OCI-LY7 (cell line): ENCODE measurements around the gene KDM1B. TPM values are rescaled to one million over a fixed set of nuclear protein-coding genes. Genes with fewer than 3 reads are reported as not detected.
"Not testable (repeated sequence)": the region's sequence is repeated elsewhere in the genome, so short reads cannot be mapped to it uniquely, and the experiment has no call there.

Experiments used
- BruUV-seq: library from RNA; stranded (reverse); fragments of 400-500 nt; replicated peaks from 2 replicates; lab custom pipeline; 2021; lab: Mats Ljungman, UMichigan
- CTCF ChIA-PET: fragments of 300-600 bp; sonication (Branson Sonifier 250); formaldehyde crosslinking; loops from one replicate; lab custom pipeline; 2022; ENCODE audit warnings: antibody characterized with exemption; ENCODE audit not compliant: unreplicated experiment; lab: Charles Lee
- POLR2A ChIA-PET: fragments of 300-600 bp; sonication (Branson Sonifier 250); formaldehyde crosslinking; loops from one replicate; lab custom pipeline; 2022; ENCODE audit warnings: antibody characterized with exemption; lab: Charles Lee
- DNase-seq: peaks from one replicate; pipeline ENCODE4 v3.0.0-alpha.2; 2015; ENCODE audit warnings: low spot score
- H2AFZ ChIP-seq: fragments of 200-600 bp; sonication (generic), shearing (Covaris generic); 2 replicates; pipeline ENCODE4 v1.6.1; 2014; ENCODE audit warnings: mild to moderate bottlenecking, antibody characterized with exemption, low read length, moderate library complexity
- H3K27ac ChIP-seq: fragments of 200-600 bp; sonication (generic); 2 replicates; pipeline ENCODE4 v1.5.1; 2014; ENCODE audit warnings: mixed run types, low read depth, mild to moderate bottlenecking, moderate library complexity, low read length, inconsistent platforms; ENCODE audit not compliant: poor library complexity, severe bottlenecking
- H3K36me3 ChIP-seq: fragments of 200-600 bp; sonication (generic); 2 replicates; pipeline ENCODE4 v1.6.1; 2014; ENCODE audit warnings: mild to moderate bottlenecking, antibody characterized with exemption, low read length, moderate library complexity, mixed read lengths; ENCODE audit not compliant: insufficient read depth
- H3K4me1 ChIP-seq: fragments of 200-600 bp; sonication (generic); 2 replicates; pipeline ENCODE4 v1.5.1; 2014; ENCODE audit warnings: mild to moderate bottlenecking, low read length; ENCODE audit not compliant: insufficient read depth, poor library complexity, severe bottlenecking
- H3K4me2 ChIP-seq: fragments of 200-600 bp; sonication (generic); 2 replicates; pipeline ENCODE4 v1.6.1; 2014; ENCODE audit warnings: mild to moderate bottlenecking, low read length
- H3K4me3 ChIP-seq: fragments of 200-600 bp; sonication (generic); 2 replicates; pipeline ENCODE4 v1.5.1; 2014; ENCODE audit warnings: mild to moderate bottlenecking, low read depth, low read length; ENCODE audit not compliant: poor library complexity, severe bottlenecking
- H3K79me2 ChIP-seq: fragments of 200-600 bp; sonication (generic); 2 replicates; pipeline ENCODE4 v1.6.1; 2016; ENCODE audit warnings: low read depth, mild to moderate bottlenecking, low read length, moderate library complexity, mixed read lengths; ENCODE audit not compliant: insufficient read depth
- H3K9me2 ChIP-seq: fragments of 200-600 bp; sonication (generic); 2 replicates; pipeline ENCODE4 v1.6.1; 2016; ENCODE audit warnings: mild to moderate bottlenecking, low read length, mixed read lengths; ENCODE audit not compliant: insufficient read depth
- H3K9me3 ChIP-seq: fragments of 200-600 bp; sonication (generic); 2 replicates; pipeline ENCODE4 v1.6.1; 2014; ENCODE audit warnings: mild to moderate bottlenecking, mixed run types, low read length, mixed read lengths
- H4K20me1 ChIP-seq: fragments of 200-600 bp; sonication (generic); 2 replicates; pipeline ENCODE4 v1.6.1; 2014; ENCODE audit warnings: mild to moderate bottlenecking, antibody characterized with exemption, low read length, moderate library complexity, mixed read lengths; ENCODE audit not compliant: insufficient read depth
- EZH2phosphoT487 ChIP-seq: fragments of 200-600 bp; sonication (generic); IDR thresholded peaks from 2 replicates; pipeline ENCODE4 v1.6.1; 2018; ENCODE audit warnings: low read depth, borderline replicate concordance, mild to moderate bottlenecking, mixed run types, antibody characterized with exemption, low read length, moderate library complexity, mixed read lengths
- intact Hi-C: fragments of 100-400 bp; cut with micrococcal nuclease; formaldehyde crosslinking; loops from one replicate; pipeline ENCODE4 v1.10.0; 2022; ENCODE audit not compliant: unreplicated experiment
- total RNA-seq, 2 experiments: library from RNA; depleted of rRNA in 1 of 2; stranded (reverse); fragments of >200 nt in 1 of 2; shearing (Covaris generic) in 1 of 2; gene quantifications; 2 replicates each; pipeline ENCODE4 v1.2.3, GENCODE V29; 2014 to 2022
- TF ChIP-seq, protein P1 (sequence below): fragments of 200-600 bp; sonication (generic); conservative IDR thresholded peaks from 2 replicates; pipeline ENCODE4 v1.5.1; 2014; ENCODE audit warnings: mild to moderate bottlenecking, antibody characterized with exemption, low read length, moderate library complexity, mixed read lengths

The KDM1B gene
- total RNA-seq, 2 experiments from 2014 or later, result 37.6 to 56.4 TPM

DNA sequence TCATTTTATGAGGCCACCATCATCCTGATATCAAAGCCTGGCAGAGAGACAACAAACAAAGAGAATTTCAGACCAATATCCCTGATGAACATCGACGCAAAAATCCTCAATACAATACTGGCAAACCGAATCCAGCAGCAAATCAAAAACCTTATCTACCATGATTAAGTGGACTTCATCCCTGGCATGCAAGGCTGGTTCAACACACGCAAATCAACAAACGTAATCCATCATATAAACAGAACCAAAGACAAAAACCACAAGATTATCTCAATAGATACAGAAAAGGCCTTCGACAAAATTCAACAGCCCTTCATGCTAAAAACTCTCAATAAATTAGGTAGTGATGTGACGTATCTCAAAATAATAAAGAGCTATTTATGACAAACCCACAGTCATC lies 76.6 kb downstream of the KDM1B start:
- H4K20me1 ChIP-seq, H3K4me1 ChIP-seq, H2AFZ ChIP-seq, intact Hi-C loops, H3K9me3 ChIP-seq, H3K9me2 ChIP-seq, H3K27ac ChIP-seq, H3K4me3 ChIP-seq, DNase-seq, H3K4me2 ChIP-seq, BruUV-seq, CTCF ChIA-PET: not testable (repeated sequence)
- H3K36me3 ChIP-seq, result peaks cover 83% of the 10 kb centered on the region
- peaks cover 47% of the 10 kb centered on the region; the same call in 1 of the 2 replicates for H3K79me2 ChIP-seq
- POLR2A ChIA-PET, result interaction anchor here (0.7 kb wide), 1 partner anchor 11 kb away, joined by 3 read pairs; no protein-coding TSS in a partner anchor

DNA sequence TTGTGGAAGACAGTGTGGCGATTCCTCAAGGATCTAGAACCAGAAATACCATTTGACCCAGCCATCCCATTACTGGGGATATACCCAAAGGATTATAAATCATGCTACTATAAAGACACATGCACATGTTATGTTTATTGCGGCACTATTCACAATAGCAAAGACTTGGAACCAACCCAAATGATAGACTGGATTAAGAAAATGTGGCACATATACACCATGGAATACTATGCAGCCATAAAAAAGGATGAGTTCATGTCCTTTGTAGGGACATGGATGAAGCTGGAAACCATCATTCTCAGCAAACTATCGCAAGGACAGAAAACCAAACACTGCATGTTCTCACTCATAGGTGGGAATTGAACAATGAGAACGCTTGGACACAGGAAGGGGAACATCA lies 78.5 kb downstream of the KDM1B start:
- H3K4me1 ChIP-seq, DNase-seq, H3K4me3 ChIP-seq, H3K9me2 ChIP-seq, CTCF ChIA-PET, H3K4me2 ChIP-seq, BruUV-seq, H3K9me3 ChIP-seq, H4K20me1 ChIP-seq, intact Hi-C loops, H2AFZ ChIP-seq, POLR2A ChIA-PET, H3K27ac ChIP-seq: not testable (repeated sequence)
- Histone ChIP-seq H3K36me3 (peaks cover 84% of the 10 kb centered on the region), H3K79me2 (peaks cover 55% of the 10 kb centered on the region; the same call in 1 of the 2 replicates)

DNA sequence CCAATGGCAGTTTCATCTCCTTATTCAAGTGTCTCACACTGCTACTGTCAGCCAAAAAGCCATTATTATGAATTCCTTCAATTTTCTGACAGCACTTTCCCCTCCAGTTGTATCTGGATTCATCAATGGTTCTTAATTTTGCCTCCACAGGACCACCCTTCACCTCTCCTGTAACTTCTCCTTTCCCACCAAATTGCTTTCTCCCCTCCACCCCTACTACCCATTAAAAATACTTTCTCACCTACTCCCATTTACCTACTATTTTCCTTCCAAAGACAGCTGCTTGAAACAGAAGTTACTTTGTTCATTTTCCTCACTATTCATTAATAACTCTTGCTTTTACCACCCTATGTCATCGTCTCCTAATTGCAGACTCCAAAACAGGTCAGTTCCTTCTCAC lies 79.3 kb downstream of the KDM1B start:
- H3K4me1 ChIP-seq, result no peaks in the 10 kb centered on the region
- no peak overlapping the region for H2AFZ ChIP-seq
- no TSS peak for BruUV-seq
- H3K79me2 ChIP-seq, result peaks cover 61% of the 10 kb centered on the region
- no peak overlapping the region for H3K27ac ChIP-seq
- H3K4me2 ChIP-seq, result no peak overlapping the region
- DNase-seq, result no peak
- no peak for TF ChIP-seq EZH2phosphoT487
- TF ChIP-seq, protein P1, sequence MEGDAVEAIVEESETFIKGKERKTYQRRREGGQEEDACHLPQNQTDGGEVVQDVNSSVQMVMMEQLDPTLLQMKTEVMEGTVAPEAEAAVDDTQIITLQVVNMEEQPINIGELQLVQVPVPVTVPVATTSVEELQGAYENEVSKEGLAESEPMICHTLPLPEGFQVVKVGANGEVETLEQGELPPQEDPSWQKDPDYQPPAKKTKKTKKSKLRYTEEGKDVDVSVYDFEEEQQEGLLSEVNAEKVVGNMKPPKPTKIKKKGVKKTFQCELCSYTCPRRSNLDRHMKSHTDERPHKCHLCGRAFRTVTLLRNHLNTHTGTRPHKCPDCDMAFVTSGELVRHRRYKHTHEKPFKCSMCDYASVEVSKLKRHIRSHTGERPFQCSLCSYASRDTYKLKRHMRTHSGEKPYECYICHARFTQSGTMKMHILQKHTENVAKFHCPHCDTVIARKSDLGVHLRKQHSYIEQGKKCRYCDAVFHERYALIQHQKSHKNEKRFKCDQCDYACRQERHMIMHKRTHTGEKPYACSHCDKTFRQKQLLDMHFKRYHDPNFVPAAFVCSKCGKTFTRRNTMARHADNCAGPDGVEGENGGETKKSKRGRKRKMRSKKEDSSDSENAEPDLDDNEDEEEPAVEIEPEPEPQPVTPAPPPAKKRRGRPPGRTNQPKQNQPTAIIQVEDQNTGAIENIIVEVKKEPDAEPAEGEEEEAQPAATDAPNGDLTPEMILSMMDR, result no peak
- no peaks in the 10 kb centered on the region for H3K9me3 ChIP-seq
- CTCF ChIA-PET, result no interaction called here
- H3K36me3 ChIP-seq, result peaks cover 89% of the 10 kb centered on the region
- no peak overlapping the region for H3K4me3 ChIP-seq
- H3K9me2 ChIP-seq, result no peaks in the 10 kb centered on the region
- POLR2A ChIA-PET, result interaction anchor here (1.5 kb wide), 1 partner anchor 9 kb away, joined by 7 read pairs; no protein-coding TSS in a partner anchor
- peaks cover under 1% of the 10 kb centered on the region; the same call in 1 of the 2 replicates for H4K20me1 ChIP-seq
- intact Hi-C loops, result no loop called here

DNA sequence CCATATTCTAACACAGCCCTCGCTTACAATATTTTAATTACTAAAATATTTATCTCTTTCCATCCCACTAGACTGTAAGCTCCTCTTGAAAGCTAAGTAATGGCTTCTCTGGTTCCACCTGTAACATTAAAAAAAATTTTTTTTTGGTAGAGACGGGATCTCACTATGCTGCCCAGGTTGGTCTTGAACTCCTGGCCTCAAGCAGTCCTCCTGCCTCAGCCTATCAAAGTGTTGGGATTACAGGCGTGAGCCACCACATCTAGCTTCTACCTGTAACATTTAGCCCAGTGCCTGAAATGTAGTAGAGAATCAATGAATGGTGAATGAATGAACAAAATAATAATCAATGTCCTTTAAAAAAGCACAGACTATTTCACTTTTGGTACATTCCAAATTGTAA lies 80.3 kb downstream of the KDM1B start:
- POLR2A ChIA-PET, result interaction anchor here (0.5 to 1.5 kb wide), 5 partner anchors 10 to 525 kb away, joined by 3 to 9 read pairs (median 5); no protein-coding TSS in a partner anchor
- no peak for TF ChIP-seq EZH2phosphoT487
- TF ChIP-seq, protein P1, result no peak
- Histone ChIP-seq H3K36me3 (peaks cover 95% of the 10 kb centered on the region), H3K4me2 (no peak overlapping the region), H3K79me2 (peaks cover 70% of the 10 kb centered on the region), H3K9me3 (no peaks in the 10 kb centered on the region), H4K20me1 (peaks cover 6% of the 10 kb centered on the region; the same call in 1 of the 2 replicates), H3K9me2 (no peaks in the 10 kb centered on the region), H2AFZ (no peak overlapping the region), H3K4me1 (no peaks in the 10 kb centered on the region), H3K4me3 (no peak overlapping the region), H3K27ac (no peak overlapping the region)
- no TSS peak for BruUV-seq
- DNase-seq, result no peak
- CTCF ChIA-PET, result no interaction called here
- intact Hi-C loops, result no loop called here
